Skin epidermis (tissue), 12 donors: ENCODE measurements around the gene PPM1J.

Source experiments
- H3K27ac ChIP-seq, 21 experiments: fragments of 200-600 bp; sonication (generic) in 11 of 21; one replicate each; pipeline ENCODE4 v1.5.0; 2020; ENCODE audit warnings: mild to moderate bottlenecking in 3 of 21, inconsistent platforms in 2 of 21, moderate library complexity in 2 of 21
- H3K4me3 ChIP-seq, 7 experiments: fragments of 200-600 bp; sonication (generic) in 2 of 7; one replicate each; pipeline ENCODE4 v1.5.0; 2020; ENCODE audit warnings: inconsistent platforms in 2 of 7, mild to moderate bottlenecking in 2 of 7, moderate library complexity in 1 of 7

PPM1J gene

DNA sequence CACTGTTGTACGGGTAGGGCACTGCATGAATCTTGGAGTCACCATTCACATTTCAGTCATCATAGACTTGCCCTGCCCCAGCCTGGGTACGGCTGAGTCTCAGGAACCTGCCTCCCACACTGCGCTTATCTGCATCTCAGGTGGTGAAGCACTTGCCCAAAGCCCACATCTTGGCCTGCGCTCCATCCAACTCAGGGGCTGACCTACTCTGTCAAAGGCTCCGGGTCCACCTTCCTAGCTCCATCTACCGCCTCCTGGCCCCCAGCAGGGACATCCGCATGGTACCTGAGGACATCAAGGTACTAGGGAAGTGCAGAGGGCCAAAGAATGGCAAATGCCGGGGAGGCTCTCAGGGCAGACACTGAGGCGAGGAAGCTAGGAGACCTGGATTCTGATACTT lies 19.9 kb downstream of the PPM1J start:
- H3K4me3 ChIP-seq: no peak overlapping the region
- H3K27ac ChIP-seq: no peak overlapping the region

DNA sequence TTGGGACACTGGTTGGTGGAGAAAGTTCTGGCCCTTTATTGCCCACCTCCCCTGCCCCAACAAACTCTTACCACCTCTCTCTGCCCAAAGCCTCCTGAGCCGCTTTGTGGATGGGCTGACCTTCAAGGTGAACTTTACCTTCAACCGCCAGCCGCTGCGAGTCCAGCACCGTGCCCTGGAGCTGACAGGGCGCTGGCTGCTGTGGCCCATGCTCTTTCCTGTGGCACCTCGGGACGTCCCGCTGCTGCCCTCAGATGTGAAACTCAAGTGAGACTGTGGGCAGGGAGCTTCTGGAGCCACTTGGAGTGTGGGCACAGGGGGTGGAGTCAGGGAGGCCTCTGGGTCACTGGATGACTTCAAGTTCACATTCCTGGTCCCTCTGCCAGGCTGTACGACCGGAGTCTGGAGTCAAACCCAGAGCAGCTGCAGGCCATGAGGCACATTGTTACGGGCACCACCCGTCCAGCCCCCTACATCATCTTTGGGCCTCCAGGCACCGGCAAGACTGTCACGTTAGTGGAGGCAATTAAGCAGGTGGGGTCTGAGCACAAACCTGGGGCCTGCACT lies 20.7 kb downstream of the PPM1J start:
- H3K27ac ChIP-seq: no peak overlapping the region
- no peak overlapping the region for H3K4me3 ChIP-seq

DNA sequence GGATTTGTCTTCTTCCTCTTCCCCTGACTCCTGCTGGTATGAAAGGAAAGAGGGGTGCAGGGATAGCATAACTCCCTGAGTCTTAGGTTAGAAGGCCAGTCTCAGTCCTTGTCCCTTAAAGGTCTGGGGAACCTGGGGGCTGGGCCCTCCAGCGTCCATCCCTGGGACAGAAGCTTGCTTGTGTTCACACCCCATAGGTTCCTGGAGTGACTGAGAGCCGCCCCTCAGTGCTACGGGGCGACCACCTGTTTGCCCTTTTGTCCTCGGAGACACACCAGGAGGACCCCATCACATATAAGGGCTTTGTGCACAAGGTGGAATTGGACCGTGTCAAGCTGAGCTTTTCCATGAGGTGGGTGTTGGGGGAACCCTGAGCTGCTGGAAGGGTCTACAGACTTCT lies 21.3 kb downstream of the PPM1J start:
- Histone ChIP-seq H3K4me3 (no peak overlapping the region), H3K27ac (no peak overlapping the region)

DNA sequence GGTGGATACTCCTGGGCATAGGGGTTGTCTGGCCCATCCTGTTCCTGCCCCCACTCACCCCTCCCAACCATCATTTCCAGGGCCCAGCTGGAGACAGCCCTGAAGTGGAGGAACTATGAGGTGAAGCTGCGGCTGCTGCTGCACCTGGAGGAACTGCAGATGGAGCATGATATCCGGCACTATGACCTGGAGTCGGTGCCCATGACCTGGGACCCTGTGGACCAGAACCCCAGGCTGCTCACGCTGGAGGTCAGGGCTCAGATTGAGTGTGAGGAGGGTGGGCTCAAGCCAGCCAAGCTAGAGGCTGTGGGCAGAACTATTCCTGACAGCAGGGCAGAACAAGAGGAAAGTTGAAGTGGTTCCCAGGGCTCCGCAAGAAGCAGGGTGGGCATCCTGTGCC lies 22.5 kb downstream of the PPM1J start:
- H3K27ac ChIP-seq: no peak overlapping the region
- H3K4me3 ChIP-seq: no peak overlapping the region

DNA sequence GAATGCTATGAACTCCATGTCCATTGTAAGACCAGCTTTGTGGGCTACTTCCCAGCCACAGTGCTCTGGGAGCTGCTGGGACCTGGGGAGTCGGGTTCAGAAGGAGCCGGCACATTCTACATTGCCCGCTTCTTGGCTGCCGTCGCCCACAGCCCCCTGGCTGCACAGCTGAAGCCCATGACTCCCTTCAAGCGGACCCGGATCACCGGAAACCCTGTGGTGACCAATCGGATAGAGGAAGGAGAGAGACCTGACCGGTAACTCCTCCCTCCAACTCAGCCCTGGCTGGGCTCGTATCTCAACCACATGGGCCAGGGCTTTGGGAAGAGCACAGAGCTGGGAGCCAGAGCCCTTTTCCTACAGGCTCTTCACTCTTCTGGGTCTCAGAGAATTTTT lies 25.3 kb downstream of the PPM1J start:
- H3K4me3 ChIP-seq: no peak overlapping the region
- no peak overlapping the region for H3K27ac ChIP-seq

DNA sequence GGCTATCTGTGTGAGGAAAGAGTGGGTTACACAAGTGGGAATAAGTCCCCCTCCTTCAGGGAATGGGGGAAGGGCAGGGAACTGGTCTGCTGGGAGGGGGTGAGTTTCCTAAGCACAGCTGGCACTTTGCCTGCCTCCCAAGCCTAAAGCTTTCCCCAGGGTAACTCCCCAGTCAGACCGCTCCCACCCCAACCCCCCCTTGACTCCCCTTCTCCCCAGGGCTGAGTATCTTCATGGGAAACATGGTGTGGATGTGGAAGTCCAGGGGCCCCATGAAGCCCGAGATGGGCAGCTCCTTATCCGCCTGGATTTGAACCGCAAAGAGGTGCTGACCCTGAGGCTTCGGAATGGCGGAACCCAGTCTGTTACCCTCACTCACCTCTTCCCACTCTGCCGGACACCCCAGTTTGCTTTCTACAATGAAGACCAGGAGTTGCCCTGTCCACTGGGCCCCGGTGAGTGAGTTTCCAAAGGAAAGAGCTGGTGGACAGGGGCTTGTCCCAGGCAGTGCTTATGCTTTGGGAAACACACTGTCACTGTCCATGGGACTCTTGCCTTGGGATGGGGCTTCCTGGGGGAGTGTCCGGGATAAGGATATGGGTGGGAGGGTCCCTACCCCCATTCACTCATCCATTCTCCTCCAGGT lies 25.8 kb downstream of the PPM1J start:
- Histone ChIP-seq H3K27ac (peak overlapping the region in 1 of 21 experiments; percentile 21), H3K4me3 (no peak overlapping the region)

DNA sequence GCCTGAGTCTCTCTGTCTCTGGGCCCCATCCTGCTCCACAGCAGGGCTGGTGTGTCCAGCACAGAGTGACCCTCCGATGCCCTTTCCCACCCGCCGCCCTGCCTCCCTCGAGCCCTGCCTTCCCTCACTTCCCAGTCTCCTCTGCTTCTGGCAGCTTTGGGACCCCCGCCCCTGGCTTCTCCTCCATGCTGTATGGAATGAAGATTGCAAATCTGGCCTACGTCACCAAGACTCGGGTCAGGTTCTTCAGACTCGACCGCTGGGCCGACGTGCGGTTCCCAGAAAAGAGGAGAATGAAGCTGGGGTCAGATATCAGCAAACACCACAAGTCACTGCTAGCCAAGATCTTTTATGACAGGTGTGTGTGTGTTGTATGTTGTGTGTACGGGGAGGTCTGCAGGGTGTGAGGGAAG lies 26.3 kb downstream of the PPM1J start:
- Histone ChIP-seq H3K27ac (peak overlapping the region in 3 of 21 experiments; percentile 21 to 68 (median 24)), H3K4me3 (no peak overlapping the region)

DNA sequence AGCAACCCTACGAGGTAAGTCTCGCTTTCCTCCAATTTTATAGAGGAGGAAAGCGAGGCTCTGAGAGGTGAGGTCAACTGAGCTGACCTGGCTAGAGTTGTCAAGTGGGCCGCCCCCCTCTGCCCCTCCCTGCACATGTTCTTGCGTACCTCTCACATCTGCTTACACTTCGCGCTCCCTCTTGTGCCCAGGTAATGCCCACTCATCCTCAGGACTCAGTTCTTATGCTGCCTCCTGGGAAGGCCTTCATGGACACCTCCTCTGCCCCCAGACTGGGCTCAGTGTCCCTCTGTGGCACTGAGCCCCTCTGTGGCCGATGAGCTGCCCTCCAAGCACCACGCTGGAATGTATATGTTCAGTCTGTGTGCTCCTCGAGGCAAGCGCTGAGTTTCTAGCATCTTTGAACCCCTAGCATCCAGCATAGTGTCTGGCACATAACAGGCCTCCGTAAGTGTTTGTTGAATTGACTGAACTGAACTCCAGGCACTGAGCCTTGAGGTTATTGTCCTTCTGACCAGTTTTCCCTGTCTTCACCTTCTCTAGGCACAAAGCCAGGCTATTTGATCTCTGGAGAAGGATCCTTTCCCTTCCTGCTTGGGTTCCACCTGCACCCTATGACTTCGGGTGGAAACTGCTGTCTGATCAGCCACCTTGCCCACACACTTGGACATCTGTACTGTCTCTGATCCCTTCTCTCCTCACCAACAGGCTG lies 27.2 kb downstream of the PPM1J start:
- Histone ChIP-seq H3K4me3 (no peak overlapping the region), H3K27ac (peak overlapping the region in 9 of 21 experiments; percentile 8 to 71 (median 36))

DNA sequence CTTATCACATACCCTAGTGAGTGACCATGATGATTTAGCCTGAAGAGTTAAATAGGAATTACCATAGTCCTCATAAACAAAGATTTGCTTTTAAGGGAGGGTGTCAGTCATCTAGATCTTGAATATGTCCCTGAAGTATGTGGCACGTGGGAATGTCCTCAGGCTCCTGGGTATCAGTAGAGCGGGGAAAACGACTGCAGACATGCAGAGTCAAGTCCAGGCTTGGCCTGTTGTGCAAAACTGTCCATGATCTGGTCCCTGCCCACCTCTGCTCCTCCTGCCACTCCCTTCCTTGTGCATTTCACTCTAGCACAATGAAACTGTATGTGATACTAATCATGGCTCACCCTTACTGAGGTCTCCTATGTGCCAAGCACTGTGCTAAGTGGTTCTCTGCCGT lies 27.8 kb downstream of the PPM1J start:
- Histone ChIP-seq H3K4me3 (no peak overlapping the region), H3K27ac (peak overlapping the region in 9 of 21 experiments; percentile 8 to 71 (median 41))

DNA sequence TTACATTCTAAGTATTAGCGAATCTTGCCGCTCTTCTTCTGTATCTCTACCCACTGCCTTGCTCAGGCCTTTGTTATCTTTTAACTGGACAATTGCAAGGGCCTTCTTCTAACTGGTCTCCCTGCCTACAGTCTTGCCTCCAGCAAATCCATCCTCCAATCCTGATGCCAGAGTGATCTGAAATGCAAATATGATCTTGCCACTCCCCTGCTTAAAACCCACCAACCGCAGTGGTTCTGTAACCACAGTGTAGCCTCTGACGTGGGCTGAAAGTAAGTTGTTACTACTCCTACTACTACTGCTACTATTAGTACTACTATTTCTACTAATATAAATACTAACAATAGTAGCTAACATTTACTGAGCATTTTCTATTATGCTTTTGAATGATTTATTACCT lies 28.3 kb downstream of the PPM1J start:
- H3K4me3 ChIP-seq: no peak overlapping the region
- H3K27ac ChIP-seq: peak overlapping the region in 3 of 21 experiments; percentile 4 to 48 (median 41)

DNA sequence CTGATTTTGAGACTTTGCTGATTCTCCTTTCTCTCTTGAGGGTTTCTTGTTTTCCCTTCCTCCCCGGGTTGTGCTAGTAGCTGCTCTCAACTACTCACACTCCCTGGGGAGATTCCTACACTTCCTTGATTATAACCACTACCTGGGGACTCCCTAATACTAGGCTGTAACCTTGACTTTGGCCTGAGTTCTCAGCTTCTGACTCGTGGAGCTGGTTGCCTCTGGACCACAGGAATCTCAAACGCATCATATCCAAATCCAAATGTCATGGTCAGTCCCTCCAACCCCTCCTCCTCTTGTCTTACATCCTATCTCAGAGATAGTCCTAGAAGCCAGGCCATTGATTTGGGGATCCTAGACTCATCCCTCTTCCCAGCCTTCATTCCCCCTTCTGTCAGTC lies 28.7 kb downstream of the PPM1J start:
- no peak overlapping the region for H3K4me3 ChIP-seq
- no peak overlapping the region for H3K27ac ChIP-seq

DNA sequence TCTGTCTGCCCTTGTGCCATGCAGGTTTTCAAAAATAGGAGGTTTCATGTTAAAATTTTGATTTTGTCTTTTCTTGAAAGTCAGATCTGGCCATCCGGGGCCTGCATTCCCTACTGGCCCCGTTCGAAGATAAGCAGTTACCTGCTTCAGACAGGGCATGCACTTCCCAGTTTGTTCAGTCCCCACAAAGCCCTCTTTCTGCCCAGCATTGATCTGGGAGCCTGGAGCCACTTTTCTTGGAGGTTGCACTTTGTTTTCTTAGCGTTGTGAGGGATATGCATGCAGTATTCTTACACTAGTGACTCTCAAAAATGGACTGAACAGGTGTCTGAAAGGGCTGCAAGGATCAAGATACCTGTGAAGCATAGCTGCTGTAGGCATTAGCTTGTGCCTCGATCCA lies 29.2 kb downstream of the PPM1J start:
- no peak overlapping the region for H3K4me3 ChIP-seq

DNA sequence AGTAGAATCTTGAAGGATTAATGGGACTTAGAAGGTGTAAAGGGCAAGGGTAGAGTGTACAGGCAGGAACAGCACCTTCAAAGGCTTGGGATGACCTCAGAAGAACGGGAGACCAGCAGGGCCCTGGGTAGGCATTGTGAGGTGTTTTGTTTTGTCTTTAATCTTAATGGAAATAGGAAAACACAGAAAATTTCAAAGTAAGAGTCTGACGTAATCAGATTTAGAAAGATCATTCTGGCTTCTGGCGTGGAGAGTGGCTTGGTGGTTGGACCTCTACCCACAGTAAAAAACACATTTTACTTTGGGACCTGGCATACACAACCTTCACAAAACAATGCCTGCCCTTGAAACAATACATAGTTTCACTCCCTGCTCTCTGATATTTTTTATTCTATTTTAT lies 36.5 kb downstream of the PPM1J start:
- Histone ChIP-seq H3K27ac (no peak overlapping the region), H3K4me3 (no peak overlapping the region)

More for the DNA sequence above, 29.2 kb downstream of the PPM1J start:
- no peak overlapping the region for H3K27ac ChIP-seq

DNA sequence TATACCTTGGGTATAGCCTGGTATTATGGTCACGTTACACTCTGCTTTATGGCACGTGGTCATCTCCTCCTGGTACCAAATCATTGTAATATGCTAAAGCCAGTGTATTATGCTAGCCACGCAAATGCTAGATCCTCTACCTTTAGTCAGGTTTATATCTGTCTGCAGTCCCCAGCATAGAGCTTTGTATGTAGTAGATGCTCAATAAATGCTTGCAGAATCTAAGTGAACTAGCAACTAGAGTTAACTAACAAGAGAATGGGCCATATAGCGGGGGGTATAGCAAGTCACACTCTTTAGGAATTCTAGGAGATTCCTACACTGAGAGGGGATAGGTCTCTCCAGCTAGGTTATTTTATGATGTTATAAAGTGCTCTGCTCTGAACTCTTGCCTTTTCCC lies 37.6 kb downstream of the PPM1J start:
- Histone ChIP-seq H3K4me3 (no peak overlapping the region), H3K27ac (no peak overlapping the region)

DNA sequence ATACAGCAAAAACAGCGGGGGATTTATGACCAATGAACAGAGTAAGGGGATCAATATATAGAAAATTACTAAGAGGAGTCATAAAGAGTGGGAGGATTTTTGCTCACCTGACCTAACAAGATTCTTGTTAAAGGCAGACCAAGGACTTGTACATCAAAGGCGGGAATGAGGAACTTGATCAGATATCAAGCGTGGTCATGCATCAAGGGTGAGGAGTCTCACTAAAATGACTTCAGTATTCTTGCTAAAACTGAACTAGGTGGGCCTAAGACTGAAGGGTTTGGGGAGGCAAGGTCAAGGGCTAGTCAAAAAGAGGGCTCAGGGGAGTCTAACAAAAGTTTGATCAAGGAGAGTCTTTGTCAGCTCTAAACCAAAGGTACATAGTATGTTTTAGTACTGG lies 38.6 kb downstream of the PPM1J start:
- H3K27ac ChIP-seq: no peak overlapping the region
- no peak overlapping the region for H3K4me3 ChIP-seq

DNA sequence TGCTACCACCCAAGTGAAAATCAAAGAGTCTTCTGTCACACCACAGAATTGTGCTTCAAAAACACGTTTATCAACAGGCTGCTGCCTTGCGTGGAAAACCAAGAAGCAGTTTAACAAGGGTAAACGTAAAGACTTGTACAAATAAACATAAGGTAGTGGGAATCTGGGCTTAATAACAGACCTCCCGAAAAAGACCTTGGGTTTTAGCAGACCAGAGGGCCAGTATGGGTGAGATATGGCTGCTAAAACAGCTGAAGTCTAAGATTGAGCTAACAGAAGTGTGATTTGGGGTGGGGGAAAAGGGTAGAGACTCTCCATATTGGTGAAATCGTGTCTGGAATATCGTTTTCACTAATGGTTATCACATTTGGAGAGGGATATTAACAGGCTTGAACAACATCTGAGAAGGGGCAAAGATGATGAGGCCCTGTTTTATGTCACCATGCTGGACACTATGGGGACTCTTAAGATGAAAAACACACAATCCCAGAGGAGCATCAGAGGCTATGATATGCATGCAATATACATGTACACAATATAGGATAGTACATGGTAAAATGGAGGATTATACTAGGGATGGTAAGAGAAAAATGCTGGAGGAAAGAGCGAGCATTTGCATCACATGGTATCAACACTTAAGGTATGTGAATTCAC lies 39.3 kb downstream of the PPM1J start:
- peak overlapping the region in 19 of 21 experiments; percentile 7 to 99 (median 94) for H3K27ac ChIP-seq
- peak overlapping the region; percentile 67 to 97 (median 82) for H3K4me3 ChIP-seq

DNA sequence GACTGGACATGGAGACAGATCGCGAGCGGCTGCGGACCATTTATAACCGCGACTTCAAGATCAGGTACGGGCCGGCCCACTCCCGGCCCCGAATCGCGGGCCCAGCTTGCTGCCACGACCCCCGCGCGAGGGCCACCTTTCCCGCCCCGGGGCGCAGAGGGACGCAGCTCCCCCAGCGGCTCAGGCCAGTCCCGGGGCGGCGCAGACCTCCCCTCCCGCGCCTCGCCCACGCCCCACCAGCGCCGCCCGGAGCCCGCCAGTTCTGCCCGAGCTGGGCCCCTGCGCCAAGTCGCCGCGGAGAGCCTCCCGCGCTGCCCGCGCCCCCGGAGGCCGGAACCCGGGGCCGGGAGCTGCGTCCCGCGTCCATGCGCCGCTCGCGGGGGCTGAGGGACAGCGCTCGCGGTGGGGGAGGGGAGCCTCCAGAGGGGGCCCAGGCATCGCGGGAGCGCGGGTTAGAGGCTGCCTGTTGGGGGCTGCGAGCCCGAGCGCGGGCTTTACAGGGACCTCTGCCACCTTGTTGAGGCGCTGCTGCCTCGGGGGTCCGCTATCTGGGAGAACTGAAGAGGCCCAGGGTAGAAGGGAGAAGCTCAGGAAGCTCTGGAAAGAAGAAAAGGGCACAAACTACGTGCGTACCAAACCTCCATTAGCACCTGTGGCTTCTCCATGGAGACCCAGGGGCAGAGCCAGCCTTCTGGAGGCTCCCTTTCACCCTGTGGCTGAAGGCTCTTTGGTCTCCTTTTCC lies 40.0 kb downstream of the PPM1J start:
- Histone ChIP-seq H3K27ac (peak overlapping the region; percentile 39 to 99 (median 93)), H3K4me3 (peak overlapping the region; percentile 67 to 97 (median 82))

DNA sequence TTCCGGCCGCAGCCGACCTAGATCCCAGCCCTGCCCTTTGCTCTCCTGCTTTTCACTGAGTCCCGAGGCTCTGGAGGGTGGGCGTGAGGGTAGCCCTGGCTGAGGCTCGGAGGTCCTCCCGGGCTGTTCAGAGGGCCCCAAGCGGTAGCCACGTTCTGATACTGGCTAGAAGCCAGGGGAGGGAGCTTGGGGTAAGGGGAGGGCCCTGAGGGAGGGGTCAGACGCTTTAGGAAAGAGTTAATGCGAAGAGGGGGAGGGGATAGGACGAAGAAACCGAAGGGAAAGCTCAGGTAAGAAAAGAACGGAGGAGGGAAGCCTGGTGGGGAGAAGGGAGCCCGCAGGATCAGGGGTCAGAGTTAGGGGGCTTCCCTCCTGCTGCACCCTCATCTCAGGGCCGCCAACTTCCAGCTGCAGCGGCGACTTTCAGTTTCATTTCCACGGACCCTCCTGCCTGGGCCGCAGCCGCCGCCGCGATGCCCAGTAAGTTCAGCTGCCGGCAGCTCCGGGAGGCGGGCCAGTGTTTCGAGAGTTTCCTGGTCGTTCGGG lies 40.6 kb downstream of the PPM1J start, which contains the start of gene MOV10:
TSS of gene MOV10 (plus strand) at position 220 of the 546 bp plus-strand sequence. CDS start at position 474, 254 bp downstream.
- Histone ChIP-seq H3K27ac (peak within 1 kb of the TSS; percentile 39 to 99 (median 93)), H3K4me3 (peak within 1 kb of the TSS; percentile 67 to 97 (median 82))
